GM19043 (cell line): Measurements from ENCODE around the gene DENND5B.
A peak's percentile ranks its signal among the peaks of the same experiment; 100 is the strongest.
"Not testable (repeated sequence)": the region's sequence is repeated elsewhere in the genome, so short reads cannot be mapped to it uniquely, and the experiment has no call there.

Source experiments
- ATAC-seq: cut with Tn5 transposase; IDR thresholded peaks from one replicate; pipeline ENCODE4 v1.9.1; 2021; ENCODE audit warnings: low read depth; ENCODE audit not compliant: unreplicated experiment

The DENND5B gene

DNA sequence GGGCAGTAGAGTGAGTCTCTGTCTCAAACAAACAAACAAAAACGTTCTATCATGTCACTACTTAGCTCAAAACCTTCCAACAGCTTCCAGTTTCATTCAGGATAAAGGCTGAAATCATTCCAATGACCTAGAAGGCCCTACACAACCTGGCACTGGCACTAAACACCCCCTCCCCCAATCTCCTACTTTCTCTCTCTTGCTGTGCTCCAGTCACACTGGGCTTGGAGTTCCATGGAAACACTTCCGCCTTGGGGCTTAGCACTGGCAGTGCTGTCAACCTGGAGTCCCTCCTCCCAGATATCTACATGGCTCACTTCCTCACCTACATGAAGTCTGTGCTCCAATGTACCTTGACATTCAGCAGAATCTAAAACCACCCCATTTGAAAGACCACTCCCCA lies 199.9 kb downstream of the DENND5B start:
- no peak for ATAC-seq

DNA sequence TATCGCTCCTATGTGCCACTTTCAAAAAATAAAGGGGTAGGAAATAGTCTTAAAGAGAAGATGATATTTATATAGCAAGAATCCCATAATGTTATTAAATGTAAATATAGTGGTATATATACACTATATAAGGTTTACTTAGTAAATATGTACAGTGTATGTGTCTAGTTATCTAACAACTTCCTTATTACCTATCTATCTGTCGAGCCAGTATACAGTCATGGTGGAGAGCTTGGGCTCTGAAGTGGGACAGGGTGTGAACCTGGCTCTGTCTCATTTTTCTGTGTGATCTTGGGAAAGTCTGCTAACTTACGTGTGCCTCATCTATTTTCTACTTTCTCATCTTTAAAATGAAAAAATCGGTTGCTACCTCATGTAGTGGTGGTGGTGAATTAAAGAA lies 202.2 kb downstream of the DENND5B start:
- ATAC-seq: no peak

DNA sequence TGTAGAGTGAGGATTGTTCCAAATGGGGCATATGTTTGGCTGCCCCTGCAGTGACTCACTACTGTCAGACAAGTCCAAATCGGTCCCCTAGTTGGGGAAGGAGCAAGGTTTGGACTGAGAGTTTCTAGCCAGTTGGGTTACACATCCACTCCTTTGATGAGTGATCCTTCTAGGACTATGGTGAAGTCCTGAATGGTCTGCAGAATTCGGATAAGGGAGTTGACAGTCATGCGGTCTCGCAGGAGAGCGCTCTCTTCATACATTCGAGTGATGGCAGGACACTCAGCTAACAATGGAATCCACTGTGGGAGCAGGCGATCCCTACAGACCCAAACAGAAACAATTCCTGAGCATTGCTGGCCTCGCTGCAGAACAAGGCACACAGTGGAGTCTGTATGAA lies 203.5 kb downstream of the DENND5B start:
- ATAC-seq: no peak

DNA sequence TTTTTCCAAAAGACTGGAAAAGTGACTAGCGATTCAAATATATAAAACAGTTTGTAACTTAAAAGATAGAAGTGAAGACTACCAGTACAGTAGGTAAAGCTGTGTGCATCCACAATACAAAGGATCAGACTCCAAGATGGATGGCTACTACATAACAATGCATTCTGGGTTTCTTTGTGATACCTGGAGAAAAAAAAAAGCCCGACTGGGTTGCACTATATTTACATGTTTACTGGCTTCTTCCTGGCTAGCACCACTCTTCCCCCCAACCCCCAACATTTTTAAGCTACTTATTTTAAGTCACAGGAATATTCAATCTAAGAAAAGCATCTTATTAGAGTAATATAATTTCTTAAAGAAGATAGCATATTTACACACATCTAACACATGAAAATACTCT lies 203.9 kb downstream of the DENND5B start:
- ATAC-seq: no peak

DNA sequence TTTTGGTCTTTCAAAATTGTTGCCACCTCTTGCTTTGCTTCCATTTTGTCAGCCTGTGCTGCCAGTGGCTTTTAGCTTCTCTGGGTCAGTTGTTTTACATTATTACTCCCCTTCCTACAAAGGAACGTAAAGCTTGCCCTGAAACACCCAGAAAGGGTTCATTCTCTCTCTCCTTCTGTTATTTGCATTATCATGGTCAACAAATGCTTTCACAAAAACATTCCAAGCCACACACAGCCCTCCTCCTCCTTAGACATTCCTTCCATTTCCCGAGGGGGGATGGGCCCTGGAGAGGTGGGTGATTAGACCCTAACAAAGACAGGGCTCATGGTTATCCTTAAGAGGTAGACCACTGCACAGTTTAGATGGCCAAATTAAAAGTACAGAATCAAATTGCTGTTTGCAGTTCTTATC lies 204.6 kb downstream of the DENND5B start:
- no peak for ATAC-seq

DNA sequence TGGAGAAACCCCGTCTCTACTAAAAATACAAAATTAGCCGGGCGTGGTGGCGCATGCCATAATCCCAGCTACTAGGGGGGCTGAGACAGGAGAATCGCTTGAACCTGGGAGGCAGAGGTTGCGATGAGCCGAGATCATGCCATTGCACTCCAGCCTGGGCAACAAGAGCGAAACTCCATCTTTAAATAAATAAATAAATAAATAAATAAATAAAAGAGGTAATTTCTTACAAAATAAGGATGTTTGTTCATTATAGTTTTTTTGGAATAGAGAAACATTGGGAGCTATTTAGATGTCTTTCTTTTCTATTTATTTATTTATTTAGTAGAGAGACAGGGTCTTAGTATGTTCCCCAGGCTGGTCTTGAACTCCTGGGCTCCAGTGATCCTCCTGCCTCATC lies 213.7 kb downstream of the DENND5B start:
- ATAC-seq: not testable (repeated sequence)

DNA sequence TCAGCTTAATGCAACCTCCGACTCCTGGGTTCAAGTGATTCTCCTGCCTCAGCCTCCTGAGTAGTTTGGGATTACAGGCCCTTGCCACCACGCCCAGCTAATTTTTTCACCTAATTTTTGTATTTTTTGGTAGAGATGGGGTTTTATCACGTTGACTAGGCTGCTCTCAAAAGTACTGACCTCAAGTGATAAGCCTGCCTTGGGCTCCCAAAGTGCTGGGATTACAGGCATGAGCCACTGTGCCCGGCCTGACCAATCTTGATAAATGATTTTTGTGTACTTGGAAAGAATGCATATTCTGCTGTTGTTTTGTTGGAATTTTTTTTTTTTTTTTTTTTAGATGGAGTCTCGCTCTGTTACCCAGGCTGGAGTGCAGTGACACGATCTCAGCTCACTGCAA lies 215.5 kb downstream of the DENND5B start:
- not testable (repeated sequence) for ATAC-seq

DNA sequence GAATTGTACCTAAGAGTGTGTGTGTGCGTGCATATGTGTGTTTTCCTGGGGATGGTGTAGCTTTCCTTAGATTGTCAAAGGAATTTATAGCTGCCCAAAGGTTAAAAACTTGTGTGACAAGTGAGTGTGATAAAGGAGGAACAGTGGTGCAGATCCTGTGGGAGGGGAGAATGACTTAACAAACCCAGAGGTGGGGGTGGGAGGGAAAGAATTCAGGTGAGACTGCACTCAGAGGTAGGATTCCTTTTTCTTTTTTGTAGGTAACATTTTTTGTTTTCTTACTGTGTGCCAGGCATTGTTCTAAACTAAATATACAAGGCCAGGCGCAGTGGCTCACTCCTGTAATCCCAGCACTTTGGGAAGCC lies 219.7 kb downstream of the DENND5B start:
- ATAC-seq: no peak

DNA sequence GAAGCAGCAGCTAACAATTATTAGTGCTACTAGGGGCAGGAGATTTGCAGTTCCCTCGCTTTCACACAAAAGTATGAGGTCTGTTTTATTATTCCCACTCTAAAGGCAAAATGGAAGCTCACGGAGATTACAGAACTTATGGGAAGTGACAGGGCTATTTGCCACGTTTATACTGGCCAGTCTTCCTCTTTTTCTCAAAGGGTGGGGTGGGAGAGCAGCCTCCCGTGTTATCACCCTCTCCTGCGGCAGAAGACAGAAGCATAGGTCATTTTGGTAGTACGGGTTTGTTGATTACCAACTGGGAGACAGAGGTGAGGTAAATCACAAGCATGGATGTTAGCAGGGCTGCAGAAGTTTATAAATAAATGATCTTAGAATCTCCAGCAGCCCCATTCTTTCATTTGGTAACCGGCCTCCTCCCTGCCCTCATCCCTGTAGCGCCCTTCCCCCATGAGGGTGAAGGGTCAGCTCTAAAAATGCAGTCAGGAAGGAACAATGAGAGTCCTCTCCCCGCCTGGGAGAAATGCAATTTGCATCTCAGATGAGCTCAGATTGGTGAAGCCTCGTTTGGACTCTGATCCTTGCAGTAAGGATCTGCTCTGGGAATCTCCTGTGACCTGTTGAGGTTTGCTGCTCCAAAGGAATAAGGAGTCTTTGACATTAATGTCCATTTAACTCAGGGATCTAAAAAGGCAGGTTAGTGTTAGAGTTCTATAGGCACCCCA lies 220.2 kb downstream of the DENND5B start:
- ATAC-seq: no peak

DNA sequence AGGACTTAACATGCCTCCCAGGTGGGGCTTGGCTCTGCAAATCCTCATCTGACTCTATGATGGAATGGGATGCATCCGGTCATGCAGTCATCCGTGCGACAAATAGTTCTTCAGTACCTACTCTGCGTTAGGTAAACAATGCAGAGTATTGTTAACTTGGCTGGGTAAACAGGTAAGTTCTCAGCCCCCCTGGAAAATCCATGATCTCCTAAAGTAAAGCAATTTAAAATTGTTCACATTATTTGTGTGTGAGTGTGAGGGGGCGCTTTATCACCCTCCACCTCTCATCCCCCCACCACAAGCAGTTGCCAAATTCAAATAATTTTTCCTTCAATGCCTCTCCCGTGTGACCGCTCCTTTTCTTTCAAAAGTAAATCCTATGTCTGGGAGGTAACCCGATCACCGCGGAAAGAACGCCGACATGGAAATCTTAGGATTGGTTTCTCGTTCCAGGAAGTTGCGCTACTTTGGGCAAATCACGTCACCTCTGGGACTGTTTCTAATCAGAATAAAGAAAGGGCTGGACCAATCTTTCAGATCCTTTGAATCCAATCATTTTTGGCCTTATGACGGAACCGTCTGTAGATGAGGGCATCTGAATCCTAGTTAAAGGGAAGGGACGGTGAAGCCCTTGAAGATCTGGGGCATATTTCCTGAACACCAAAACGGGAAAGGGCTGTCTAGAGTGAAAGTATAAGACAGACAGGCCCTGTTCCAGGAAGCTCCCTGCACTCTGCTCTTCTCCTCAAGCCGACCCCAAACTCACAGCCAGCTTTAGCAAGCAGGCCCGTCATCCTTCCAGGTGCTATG lies 221.0 kb downstream of the DENND5B start:
- no peak for ATAC-seq

DNA sequence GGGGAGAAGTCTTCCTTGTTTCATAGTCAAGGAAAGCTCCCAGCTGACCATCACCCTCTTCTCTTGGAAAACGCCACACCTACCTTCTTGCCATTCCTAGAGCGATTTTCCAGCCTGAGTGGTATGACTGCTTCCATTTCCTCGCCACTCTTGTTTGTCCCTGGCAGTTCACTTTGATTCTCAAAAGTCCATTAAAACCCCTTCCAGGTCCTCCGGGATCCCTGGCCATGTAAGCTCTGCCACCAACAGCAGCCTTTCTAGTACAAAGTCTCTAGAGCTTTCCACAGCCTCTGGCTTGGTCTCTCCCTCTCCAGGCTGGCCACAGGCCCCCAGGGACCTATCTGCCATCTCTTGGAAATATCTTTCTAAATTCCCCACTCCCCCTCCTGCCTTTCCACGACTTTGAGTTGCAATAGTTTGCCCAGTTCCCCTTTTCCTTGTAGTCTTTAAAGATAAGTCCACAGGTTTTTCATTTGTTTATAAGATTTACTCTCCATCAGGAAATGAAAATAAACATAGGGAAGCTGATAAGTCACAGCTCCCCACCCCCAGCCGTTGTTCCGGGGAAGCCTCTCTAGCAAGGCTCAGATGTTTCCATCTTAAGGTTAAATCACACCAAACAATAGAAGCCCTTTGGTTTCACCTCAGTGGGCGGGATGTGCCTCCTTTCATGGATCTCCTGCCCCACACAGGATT lies 222.1 kb downstream of the DENND5B start:
- no peak for ATAC-seq

DNA sequence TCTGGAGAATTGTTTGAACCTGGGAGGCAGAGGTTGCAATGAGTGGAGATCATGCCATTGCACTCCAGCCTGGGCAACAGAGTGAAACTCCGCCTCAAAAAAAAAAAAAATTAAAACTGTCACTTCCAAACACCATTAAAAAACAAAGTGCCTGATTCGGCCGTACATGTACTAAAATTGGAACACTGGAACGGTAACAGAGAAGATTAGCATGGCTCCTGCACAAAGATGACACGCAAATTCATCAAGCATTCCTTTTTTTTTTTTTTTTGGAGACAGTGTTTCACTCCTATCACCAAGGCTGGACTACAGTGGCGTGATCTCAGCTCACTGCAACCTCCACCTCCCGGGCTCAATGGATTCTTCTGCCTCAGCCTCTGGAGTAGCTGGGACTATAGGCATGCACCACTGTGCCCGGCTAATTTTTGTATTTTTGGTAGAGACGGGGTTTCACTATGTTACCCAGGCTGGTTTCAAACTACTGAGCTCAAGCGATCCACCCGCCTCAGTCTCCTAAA lies 224.8 kb downstream of the DENND5B start:
- ATAC-seq: no peak

DNA sequence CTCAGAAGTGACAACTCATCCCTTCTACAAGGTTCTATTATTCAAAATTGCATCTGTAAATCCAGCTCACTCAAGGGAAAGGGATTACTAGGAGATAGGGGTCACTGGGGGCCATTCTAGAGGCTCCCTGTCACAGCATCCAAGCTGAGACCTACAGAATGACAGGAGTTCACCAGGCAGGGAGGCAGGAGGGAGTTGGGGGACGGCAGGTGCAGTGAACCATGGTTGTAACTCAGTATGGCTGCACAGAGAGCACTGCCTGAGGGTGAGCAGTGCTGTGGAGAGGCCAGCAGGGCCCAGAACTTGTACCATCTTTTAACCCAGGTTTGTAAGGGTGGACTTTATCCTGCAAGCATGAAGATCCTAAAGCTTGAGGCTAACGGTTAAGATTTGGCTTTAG lies 227.1 kb downstream of the DENND5B start:
- no peak for ATAC-seq

DNA sequence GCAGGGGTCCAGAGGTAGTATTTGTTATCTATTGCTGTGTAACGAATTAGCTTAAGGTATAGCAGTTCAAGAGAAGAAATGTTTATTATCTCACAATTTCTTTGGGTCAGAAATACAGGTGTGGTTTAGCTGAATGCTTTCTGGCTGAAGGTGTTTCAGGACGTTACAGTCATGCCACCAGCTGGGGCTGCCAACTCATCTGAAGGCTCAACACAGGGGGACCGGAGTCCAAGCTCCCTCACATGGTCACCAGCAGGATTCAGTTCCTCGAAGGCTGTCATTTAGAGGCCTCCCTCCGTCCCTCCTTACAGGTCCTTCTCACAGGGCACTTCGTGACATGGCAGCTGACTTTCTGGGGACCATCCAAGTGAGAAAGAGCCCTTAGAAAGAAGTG lies 227.5 kb downstream of the DENND5B start:
- ATAC-seq: peak; percentile 20

DNA sequence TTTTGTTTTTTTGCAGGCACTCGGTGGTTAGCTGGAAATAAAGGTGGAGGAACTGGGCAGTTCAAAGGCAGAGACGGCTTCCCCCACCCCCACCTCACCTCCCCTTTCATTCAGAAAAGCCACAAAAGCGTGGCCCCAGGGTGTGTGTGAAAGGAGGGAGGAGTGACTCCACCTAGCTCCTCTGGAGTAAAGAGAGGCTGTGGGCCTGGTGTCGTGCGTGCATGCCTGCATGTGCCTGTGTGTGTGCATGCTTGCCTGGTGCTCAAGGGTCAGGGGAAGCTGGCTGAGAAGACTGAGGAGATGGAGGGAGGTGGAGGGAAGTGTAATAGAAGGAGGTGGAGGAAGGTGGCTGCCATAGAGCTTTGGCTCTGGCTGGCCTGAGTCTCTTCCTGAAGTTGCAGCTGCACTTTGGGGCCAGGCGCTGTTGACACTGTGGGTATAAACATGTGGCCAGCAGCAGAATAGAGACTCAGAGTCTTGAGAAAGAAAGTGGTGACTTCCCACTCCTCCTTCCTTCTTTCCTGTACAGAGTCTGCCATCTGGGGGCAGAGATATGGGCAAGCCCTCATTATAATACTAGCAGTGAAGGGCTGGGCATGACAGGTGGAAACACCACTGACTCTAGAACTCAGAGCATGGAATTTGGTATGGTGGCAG lies 228.0 kb downstream of the DENND5B start:
- ATAC-seq: peak; percentile 70

DNA sequence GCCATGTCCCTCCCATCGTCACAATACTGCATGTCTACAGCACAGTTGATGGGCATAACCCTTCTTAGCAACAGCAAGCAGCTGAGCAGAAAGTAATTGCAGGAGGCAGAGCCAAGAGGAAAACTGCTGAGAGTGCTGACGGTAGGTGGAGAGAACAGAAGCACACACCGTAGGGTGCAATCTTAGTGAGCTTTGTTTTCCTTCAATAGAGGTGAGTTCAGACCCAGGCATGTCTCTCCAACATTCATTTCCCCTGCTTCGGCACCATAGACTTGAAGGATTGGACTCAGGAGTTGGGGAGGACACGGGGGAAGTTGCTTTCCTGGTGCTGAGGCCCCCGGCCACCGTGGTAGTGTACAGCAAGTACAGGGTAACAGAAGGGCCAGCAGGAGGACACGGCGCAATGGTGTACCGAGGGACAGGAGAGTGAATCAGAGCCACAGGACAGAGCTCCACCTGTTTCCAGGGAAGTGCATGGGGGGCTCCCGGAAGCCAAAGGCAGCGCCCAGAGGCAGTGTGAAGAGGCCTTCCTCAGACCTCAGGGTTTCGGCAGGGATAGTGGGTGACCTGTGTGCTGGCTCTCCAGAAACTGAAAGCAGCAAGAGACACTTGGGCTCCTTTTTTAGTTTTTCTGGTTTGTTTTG lies 228.7 kb downstream of the DENND5B start:
- no peak for ATAC-seq

DNA sequence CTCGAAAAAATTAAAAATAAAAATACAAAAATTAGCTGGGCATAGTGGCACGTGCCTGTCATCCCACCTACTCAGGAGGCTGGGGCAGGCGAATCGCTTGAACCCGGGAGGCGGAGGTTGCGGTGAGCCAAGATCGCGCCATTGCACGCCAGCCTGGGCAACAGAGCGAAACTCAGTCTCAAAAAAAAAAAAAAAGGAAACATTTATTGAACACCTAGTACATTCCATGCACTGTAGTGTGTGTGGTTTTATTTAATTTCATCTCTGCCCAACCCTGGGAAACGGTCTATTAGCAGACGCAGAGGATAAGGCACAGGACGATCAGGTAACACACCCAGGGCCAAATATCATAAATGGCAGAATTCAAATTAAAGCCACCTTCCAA lies 229.2 kb downstream of the DENND5B start:
- no peak for ATAC-seq

DNA sequence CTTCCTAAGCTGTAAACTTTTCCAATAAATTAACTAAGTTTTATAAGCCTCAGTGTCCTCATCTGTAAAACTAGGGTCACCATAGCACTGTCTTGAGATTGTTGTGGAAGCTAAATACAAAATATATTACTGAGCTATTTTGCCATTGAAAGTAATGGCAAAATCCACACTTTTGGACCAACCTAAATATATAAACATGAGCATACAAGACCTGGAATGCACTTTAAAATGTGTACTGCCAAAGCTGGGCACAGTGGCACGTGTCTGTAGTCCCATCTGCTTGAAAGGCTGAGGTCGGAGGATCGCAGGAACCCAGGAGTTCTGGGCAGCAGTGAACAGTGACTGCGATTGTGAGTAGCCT lies 235.2 kb downstream of the DENND5B start:
- no peak for ATAC-seq

DNA sequence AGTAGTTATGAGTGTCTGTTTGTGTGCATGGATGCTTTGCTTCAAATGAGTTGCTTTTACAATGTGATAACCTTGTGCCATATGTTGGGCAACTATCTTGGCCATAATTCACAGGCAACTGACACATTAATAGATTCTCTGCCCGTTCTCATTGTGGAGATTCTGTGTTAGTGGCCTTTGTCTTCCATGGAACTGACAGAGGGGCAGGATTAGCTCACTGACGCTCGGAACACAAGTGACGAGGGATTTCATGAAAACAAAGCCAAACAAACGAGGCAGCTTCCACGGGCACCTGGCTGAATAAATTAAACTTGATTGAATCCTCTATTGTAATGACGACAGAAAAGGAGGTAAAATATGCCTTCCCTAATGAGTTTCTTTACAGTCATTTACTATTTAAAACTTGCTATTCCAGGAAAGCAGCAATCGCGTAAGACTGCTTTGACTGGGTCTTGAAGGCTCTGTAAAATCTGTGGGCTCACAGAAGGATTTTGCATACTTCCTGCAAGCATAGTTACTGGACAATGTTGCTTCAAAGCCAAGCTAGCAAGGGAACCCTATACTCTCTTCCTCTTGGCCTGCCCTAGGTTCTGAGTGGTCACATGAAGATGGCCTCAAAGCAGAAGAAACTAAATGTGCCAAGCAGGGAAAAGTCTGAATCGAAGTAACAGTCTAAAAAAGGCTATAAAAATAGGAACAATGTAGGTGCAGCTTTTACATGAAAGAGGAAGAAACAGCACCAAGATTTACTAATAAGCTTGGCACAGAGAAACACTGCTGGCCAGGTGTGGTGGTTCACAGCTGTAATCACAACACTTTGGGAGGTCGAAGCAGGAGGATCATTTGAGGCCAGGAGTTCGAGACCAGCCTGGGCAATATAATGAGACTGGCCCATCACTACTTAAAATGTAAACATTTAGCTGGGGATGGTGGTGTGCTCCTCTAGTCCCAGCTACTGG lies 236.9 kb downstream of the DENND5B start:
- no peak for ATAC-seq
